ENCODE results near the gene CNTNAP2. TPM values are rescaled to one million over a fixed set of nuclear protein-coding genes. Genes with fewer than 3 reads are reported as not detected.
A peak's percentile ranks its signal among the peaks of the same experiment; 100 is the strongest.

CNTNAP2 gene
- total and polyA plus RNA-seq, 9 donors, result 8.3 to 18.8 (median 10.4) TPM

GRCh38 chr7:148368562-148368961, 2252.0 kb downstream of the CNTNAP2 start:
- Histone ChIP-seq H3K27me3 (ENCODE audit: control insufficient read depth, insufficient read depth, low read length) (no peaks in the 10 kb centered on the region), H3K9me3 (replicated peaks; ENCODE audit: control insufficient read depth, low read depth, low read length) (peaks cover 2% of the 10 kb centered on the region), H3K4me1 (ENCODE audit: control insufficient read depth, insufficient read depth, low read length) (no peaks in the 10 kb centered on the region), H3K36me3 (ENCODE audit: control insufficient read depth, insufficient read depth, low read length) (no peaks in the 10 kb centered on the region), H3K4me3 (ENCODE audit: low read length) (no peak overlapping the region), H3K27ac (ENCODE audit: low read length) (no peak overlapping the region)
- 98% methylated on average over 7 of the region's 10 CpGs for WGBS (ENCODE audit: insufficient coverage)
- DNase-seq, result no peak

GRCh38 chr7:148371280-148371937, 2254.8 kb downstream of the CNTNAP2 start:
- WGBS (ENCODE audit: insufficient coverage), result 75% methylated on average over 2 of the region's 11 CpGs
- Histone ChIP-seq H3K36me3 (ENCODE audit: control insufficient read depth, insufficient read depth, low read length) (no peaks in the 10 kb centered on the region), H3K27me3 (ENCODE audit: control insufficient read depth, insufficient read depth, low read length) (no peaks in the 10 kb centered on the region), H3K9me3 (replicated peaks; ENCODE audit: control insufficient read depth, low read depth, low read length) (peaks cover 2% of the 10 kb centered on the region), H3K4me1 (ENCODE audit: control insufficient read depth, insufficient read depth, low read length) (no peaks in the 10 kb centered on the region), H3K27ac (ENCODE audit: low read length) (no peak overlapping the region), H3K4me3 (ENCODE audit: low read length) (no peak overlapping the region)
- no peak for DNase-seq

- no peaks in the 10 kb centered on the region for H3K9me3 ChIP-seq (replicated peaks; ENCODE audit: control insufficient read depth, low read depth, low read length)
- H3K4me1 ChIP-seq (ENCODE audit: control insufficient read depth, insufficient read depth, low read length), result no peaks in the 10 kb centered on the region
- no peaks in the 10 kb centered on the region for H3K36me3 ChIP-seq (ENCODE audit: control insufficient read depth, insufficient read depth, low read length)
- H3K4me3 ChIP-seq (ENCODE audit: low read length), result no peak overlapping the region
- H3K27me3 ChIP-seq (ENCODE audit: control insufficient read depth, insufficient read depth, low read length), result no peaks in the 10 kb centered on the region
- WGBS (ENCODE audit: insufficient coverage), result 19% methylated on average over 3 of the region's 7 CpGs
- peak overlapping the region; percentile 47 for H3K27ac ChIP-seq (ENCODE audit: low read length)
- peak; percentile 74 for DNase-seq
Measured at GRCh38 chr7:148374396-148375259, 2258.0 kb downstream of the CNTNAP2 start.

GRCh38 chr7:148379677-148380076, 2263.1 kb downstream of the CNTNAP2 start:
- no peaks in the 10 kb centered on the region for H3K4me1 ChIP-seq (ENCODE audit: control insufficient read depth, insufficient read depth, low read length)
- H3K4me3 ChIP-seq (ENCODE audit: low read length), result no peak overlapping the region
- H3K27ac ChIP-seq (ENCODE audit: low read length), result no peak overlapping the region
- H3K27me3 ChIP-seq (ENCODE audit: control insufficient read depth, insufficient read depth, low read length), result no peaks in the 10 kb centered on the region
- H3K9me3 ChIP-seq (replicated peaks; ENCODE audit: control insufficient read depth, low read depth, low read length), result peaks cover 2% of the 10 kb centered on the region
- no peak for DNase-seq
- WGBS (ENCODE audit: insufficient coverage), result 70% methylated on average over 3 of the region's 9 CpGs
- no peaks in the 10 kb centered on the region for H3K36me3 ChIP-seq (ENCODE audit: control insufficient read depth, insufficient read depth, low read length)

- 89% methylated on average over 7 of the region's 13 CpGs for WGBS (ENCODE audit: insufficient coverage)
- no peak overlapping the region for H3K4me3 ChIP-seq (ENCODE audit: low read length)
- no peaks in the 10 kb centered on the region for H3K4me1 ChIP-seq (ENCODE audit: control insufficient read depth, insufficient read depth, low read length)
- H3K36me3 ChIP-seq (ENCODE audit: control insufficient read depth, insufficient read depth, low read length), result no peaks in the 10 kb centered on the region
- H3K9me3 ChIP-seq (replicated peaks; ENCODE audit: control insufficient read depth, low read depth, low read length), result peaks cover 2% of the 10 kb centered on the region
- no peak for DNase-seq
- H3K27ac ChIP-seq (ENCODE audit: low read length), result no peak overlapping the region
- H3K27me3 ChIP-seq (ENCODE audit: control insufficient read depth, insufficient read depth, low read length), result no peaks in the 10 kb centered on the region
Measured at GRCh38 chr7:148380596-148381419, 2264.2 kb downstream of the CNTNAP2 start.

DNA sequence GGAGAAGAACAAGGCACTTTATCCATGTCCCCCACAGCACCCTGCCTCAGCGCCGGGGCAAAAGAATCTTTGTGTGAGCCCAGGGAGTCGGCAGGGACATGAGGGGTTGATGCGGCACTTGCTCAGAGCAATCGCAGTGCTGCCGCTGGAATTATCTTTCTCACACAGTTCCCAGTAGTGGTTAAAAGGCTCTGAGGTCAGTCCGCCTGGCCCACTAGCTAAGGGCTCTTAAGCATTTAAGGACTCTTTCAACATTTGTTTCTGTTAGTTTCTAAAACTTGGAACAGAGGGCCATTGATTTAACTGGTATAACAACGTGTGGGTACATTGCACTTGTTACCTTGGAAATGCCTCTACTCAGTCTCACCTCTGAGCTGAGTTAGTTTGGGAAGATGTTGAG, 2266.0 kb downstream of the CNTNAP2 start:
- no peaks in the 10 kb centered on the region for H3K36me3 ChIP-seq (ENCODE audit: control insufficient read depth, insufficient read depth, low read length)
- H3K9me3 ChIP-seq (replicated peaks; ENCODE audit: control insufficient read depth, low read depth, low read length), result peaks cover 2% of the 10 kb centered on the region
- no peak for DNase-seq
- no peak overlapping the region for H3K4me3 ChIP-seq (ENCODE audit: low read length)
- H3K27me3 ChIP-seq (ENCODE audit: control insufficient read depth, insufficient read depth, low read length), result no peaks in the 10 kb centered on the region
- 56% methylated on average over 4 of the region's 8 CpGs for WGBS (ENCODE audit: insufficient coverage)
- H3K27ac ChIP-seq (ENCODE audit: low read length), result no peak overlapping the region
- H3K4me1 ChIP-seq (ENCODE audit: control insufficient read depth, insufficient read depth, low read length), result no peaks in the 10 kb centered on the region

- no peaks in the 10 kb centered on the region for H3K27me3 ChIP-seq (ENCODE audit: control insufficient read depth, insufficient read depth, low read length)
- H3K4me3 ChIP-seq (ENCODE audit: low read length), result no peak overlapping the region
- no peak for DNase-seq
- peaks cover 2% of the 10 kb centered on the region for H3K9me3 ChIP-seq (replicated peaks; ENCODE audit: control insufficient read depth, low read depth, low read length)
- no peaks in the 10 kb centered on the region for H3K36me3 ChIP-seq (ENCODE audit: control insufficient read depth, insufficient read depth, low read length)
- no peak overlapping the region for H3K27ac ChIP-seq (ENCODE audit: low read length)
- H3K4me1 ChIP-seq (ENCODE audit: control insufficient read depth, insufficient read depth, low read length), result no peaks in the 10 kb centered on the region
- WGBS (ENCODE audit: insufficient coverage), result 90% methylated on average over 13 of the region's 14 CpGs
Measured at GRCh38 chr7:148383651-148384050, 2267.1 kb downstream of the CNTNAP2 start.

- Histone ChIP-seq H3K9me3 (replicated peaks; ENCODE audit: control insufficient read depth, low read depth, low read length) (peaks cover 2% of the 10 kb centered on the region), H3K4me1 (ENCODE audit: control insufficient read depth, insufficient read depth, low read length) (no peaks in the 10 kb centered on the region), H3K27me3 (ENCODE audit: control insufficient read depth, insufficient read depth, low read length) (no peaks in the 10 kb centered on the region), H3K36me3 (ENCODE audit: control insufficient read depth, insufficient read depth, low read length) (no peaks in the 10 kb centered on the region), H3K4me3 (ENCODE audit: low read length) (no peak overlapping the region), H3K27ac (ENCODE audit: low read length) (no peak overlapping the region)
- 84% methylated on average over 6 of the region's 10 CpGs for WGBS (ENCODE audit: insufficient coverage)
- no peak for DNase-seq
Measured at GRCh38 chr7:148385009-148385682, 2268.5 kb downstream of the CNTNAP2 start.

DNA sequence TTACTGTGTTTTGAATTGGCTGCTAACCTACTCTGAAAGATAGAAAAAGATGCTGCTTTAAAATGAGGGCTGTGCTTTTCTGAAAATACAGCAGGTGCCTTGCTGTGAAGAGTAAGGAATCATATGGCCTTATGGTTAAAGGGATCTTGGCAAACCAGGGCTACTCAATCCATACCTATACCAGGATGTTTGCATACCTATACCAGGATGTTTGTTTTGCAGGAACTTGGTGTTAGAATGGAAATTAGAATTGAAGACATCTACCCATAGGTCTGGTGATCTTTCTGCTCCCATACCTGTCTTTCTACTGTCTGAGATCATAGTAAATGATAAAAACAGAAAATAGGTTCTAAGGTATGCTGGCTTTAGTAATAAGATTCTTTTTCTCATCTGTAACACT, 2273.8 kb downstream of the CNTNAP2 start:
- Histone ChIP-seq H3K36me3 (ENCODE audit: control insufficient read depth, insufficient read depth, low read length) (no peaks in the 10 kb centered on the region), H3K27ac (ENCODE audit: low read length) (no peak overlapping the region), H3K9me3 (replicated peaks; ENCODE audit: control insufficient read depth, low read depth, low read length) (no peaks in the 10 kb centered on the region), H3K4me3 (ENCODE audit: low read length) (no peak overlapping the region), H3K4me1 (ENCODE audit: control insufficient read depth, insufficient read depth, low read length) (no peaks in the 10 kb centered on the region), H3K27me3 (ENCODE audit: control insufficient read depth, insufficient read depth, low read length) (peaks cover 2% of the 10 kb centered on the region)
- no peak for DNase-seq
